ENCODE measurements around the gene GRM2.

GRCh38 chr3:51657234-51657633 lies 49.6 kb upstream of the GRM2 start:
- no peak for TF ChIP-seq CTCF (IDR thresholded peaks at IDR 0.05)
- TF ChIP-seq POLR2A (IDR thresholded peaks at IDR 0.05): no peak
- no peak for TF ChIP-seq POLR2AphosphoS5 (IDR thresholded peaks at IDR 0.05)
- TF ChIP-seq EP300 (IDR thresholded peaks at IDR 0.05; ENCODE audit: low read depth): no peak

All from transverse colon (tissue), 4 donors.